ENCODE data around the gene CENPS. TPM values are rescaled to one million over a fixed set of nuclear protein-coding genes. Genes with fewer than 3 reads are reported as not detected.
A peak's percentile ranks its signal among the peaks of the same experiment; 100 is the strongest.

The CENPS gene
- total and polyA plus RNA-seq, 2 of the 8 experiments (the other 6 are each of a cell fraction or from before 2014, with no cell fraction given), result 7.8 to 20.3 TPM

- Histone ChIP-seq H3K4ac (replicated peaks; ENCODE audit: insufficient read length, low read depth, low read length) (peak within 1 kb of the TSS; percentile 39), H3K9ac (replicated peaks in 1 of 4; ENCODE audit: extremely low read depth in 1 of 4, low read depth in 3 of 4, low read length in 3 of 4) (peak within 1 kb of the TSS; percentile 59 to 75 (median 70)), H4K8ac (ENCODE audit: extremely low read depth, insufficient read depth, low read length) (peak within 1 kb of the TSS; percentile 83), H3K23ac (ENCODE audit: insufficient read length) (no peak within 1 kb of the TSS), H3K4me2 (ENCODE audit: insufficient read depth in 1 of 2, low read depth in 2 of 2, low read length in 2 of 2) (peak within 1 kb of the TSS; percentile 80 to 82), H2BK120ac (replicated peaks; ENCODE audit: low read depth, low read length) (no peak within 1 kb of the TSS), H4K5ac (ENCODE audit: insufficient read length, low read depth, low read length) (peak within 1 kb of the TSS; percentile 57), H3K79me1 (ENCODE audit: low read depth, low read length) (peaks cover 5% of the 10 kb centered on the region; the same call in 1 of the 2 replicates), H2AFZ (ENCODE audit: low read length) (peak within 1 kb of the TSS; percentile 99), H3K9me3 (ENCODE audit: insufficient read depth in 2 of 2, low read depth in 1 of 2, low read length in 1 of 2) (no peaks in the 10 kb centered on the region), H3K18ac (ENCODE audit: extremely low read depth, low read length) (peak within 1 kb of the TSS; percentile 97), H3K27me3 (replicated peaks in 1 of 4; ENCODE audit: control insufficient read depth in 3 of 4, extremely low read depth in 1 of 4, insufficient read depth in 3 of 4, low read length in 3 of 4) (no peaks in the 10 kb centered on the region), H3K14ac (ENCODE audit: insufficient read length) (no peak within 1 kb of the TSS), H4K20me1 (replicated peaks in 1 of 2; ENCODE audit: control insufficient read depth in 1 of 2, insufficient read depth in 2 of 2, low read length in 2 of 2) (peaks cover 2 to 7% of the 10 kb centered on the region in 2 experiments), H3K56ac (replicated peaks; ENCODE audit: insufficient read length, low read depth, low read length) (no peak within 1 kb of the TSS), H3K36me3 (ENCODE audit: control insufficient read depth in 2 of 4, insufficient read depth in 4 of 4, low read length in 3 of 4) (peaks cover 2 to 20% (median 18%) of the 10 kb centered on the region in 4 experiments; a peak in 7 of 8 replicates), H3K79me2 (ENCODE audit: control insufficient read depth in 1 of 2, insufficient read depth in 2 of 2, low read length in 2 of 2) (peaks cover 4 to 31% of the 10 kb centered on the region in 2 experiments; a peak in 3 of 4 replicates), H2BK15ac (ENCODE audit: low read length) (no peak within 1 kb of the TSS), H3K27ac (ENCODE audit: low read depth, low read length) (no peak within 1 kb of the TSS), H2BK12ac (ENCODE audit: low read depth, low read length) (no peak within 1 kb of the TSS; the same call in 1 of the 2 replicates), H3K4me1 (replicated peaks in 1 of 4; ENCODE audit: control insufficient read depth in 3 of 4, insufficient read depth in 4 of 4, low read length in 3 of 4) (no peaks in the 10 kb centered on the region; a peak in 3 of 7 replicates), H2BK5ac (ENCODE audit: low read depth, low read length) (peak within 1 kb of the TSS; percentile 77), H4K91ac (replicated peaks; ENCODE audit: insufficient read length, low read length) (peak within 1 kb of the TSS; percentile 17), H3K23me2 (ENCODE audit: low read depth, low read length) (peaks cover 9% of the 10 kb centered on the region), H3K4me3 (ENCODE audit: extremely low read depth in 1 of 4, insufficient read depth in 2 of 4, low read depth in 3 of 4, low read length in 4 of 4) (peak within 1 kb of the TSS; percentile 77 to 91 (median 87)), H2AK5ac (ENCODE audit: low read depth, low read length) (no peak within 1 kb of the TSS), H2BK20ac (ENCODE audit: low read length) (no peak within 1 kb of the TSS)
- ChIA-PET POLR2A (ENCODE audit: partially characterized antibody) (interaction anchor here (0.6 to 5.1 kb wide), 10 partner anchors 11 to 77 kb away, joined by 3 to 67 read pairs (median 4); partner anchors contain the start of genes CENPS, CORT and PGD), CTCF (ENCODE audit: partially characterized antibody) (no interaction called here)
- WGBS, 2 experiments (ENCODE audit: extremely low coverage in 1 of 2, insufficient coverage in 1 of 2, insufficient read length in 1 of 2, insufficient replicate concordance in 2 of 2, low coverage in 1 of 2, low lambda C conversion rate in 2 of 2, missing lambda C conversion rate in 1 of 2), result 7% methylated on average over 57 of the region's 59 CpGs; no CpG with 5 or more reads in 1 of the 2 experiments
- peak; percentile 94 to 95 for DNase-seq (ENCODE audit: low read depth in 1 of 2, low spot score in 2 of 2)
- no peak for FAIRE-seq
- TF ChIP-seq EP300 (IDR thresholded peaks at IDR 0.05; ENCODE audit: borderline replicate concordance in 1 of 2, low read depth in 2 of 2, low read length in 2 of 2) (peak in 1 of 2 experiments; percentile 32; a peak in 1 of 3 replicates), NANOG (IDR thresholded peaks at IDR 0.05; ENCODE audit: insufficient read depth, low read depth, low read length, poor library complexity, severe bottlenecking) (peak; percentile 16), BCL11A (IDR thresholded peaks at IDR 0.05; ENCODE audit: low read depth in 2 of 2, low read length in 2 of 2) (no peak), TCF12 (IDR thresholded peaks at IDR 0.05; ENCODE audit: low read depth, low read length) (0 out of 2 replicates have a peak, but pooled peaks have one; percentile 60), PHF8 (conservative IDR thresholded peaks at IDR 0.05; ENCODE audit: low read depth, low read length) (peak; percentile 90), TAF1 (IDR thresholded peaks at IDR 0.05; ENCODE audit: low read depth, low read length) (peak; percentile 90), POLR2A (IDR thresholded peaks at IDR 0.05; ENCODE audit: control extremely low read depth in 1 of 2, low read depth in 2 of 2, low read length in 2 of 2) (peak; percentile 69 to 91), SIN3A (conservative IDR thresholded peaks at IDR 0.05 in 1 of 2, IDR thresholded peaks at IDR 0.05 in 1 of 2; ENCODE audit: low read depth in 1 of 2, low read length in 2 of 2) (peak; percentile 75 to 86; a peak in 1 of 4 replicates), USF2 (IDR thresholded peaks at IDR 0.05; ENCODE audit: low read length) (peak; percentile 98)
Observed at GRCh38 chr1:10472220-10473144, 42.2 kb downstream of the CENPS start, which contains the start of gene DFFA. DFFA (minus strand) TSS chr1:10472529; CDS start chr1:10472458, 71 bp downstream.

Measured in H1 (cell line).